IMR-90 (cell line): ENCODE data around the gene ITGA1. TPM values are rescaled to one million over a fixed set of nuclear protein-coding genes. Genes with fewer than 3 reads are reported as not detected.

ENCODE experiments used
- ATAC-seq: fragments of 200-7000 bp; cut with Tn5 transposase; 2 replicates; pipeline ENCODE4 v1.9.1; 2020; ENCODE audit warnings: low read depth, mild to moderate bottlenecking, moderate library complexity
- BruUV-seq: library from RNA; stranded (reverse); fragments of 400-500 nt; replicated peaks from 2 replicates; lab custom pipeline; 2021; lab: Mats Ljungman, UMichigan
- CTCF ChIA-PET: fragments of 300-600 bp; formaldehyde crosslinking; extraction: SDS; loops from one replicate; lab custom pipeline; 2021; ENCODE audit warnings: antibody characterized with exemption; lab: Yijun Ruan, JAX
- POLR2A ChIA-PET: fragments of 300-600 bp; sonication (Branson Sonifier 250); formaldehyde crosslinking; loops from one replicate; lab custom pipeline; 2022; ENCODE audit warnings: antibody characterized with exemption; ENCODE audit not compliant: unreplicated experiment; lab: Charles Lee
- DNase-seq: peaks from one replicate; pipeline ENCODE4 v3.0.0; 2013
- H2AFZ ChIP-seq: replicated peaks from 2 replicates; pipeline ENCODE3; 2013; ENCODE audit warnings: low read length, mild to moderate bottlenecking; ENCODE audit not compliant: poor library complexity
- H2AK5ac ChIP-seq: 2 replicates; pipeline ENCODE4 v1.6.1; 2013; ENCODE audit warnings: low read depth, low read length, inconsistent platforms
- H2AK9ac ChIP-seq: replicated peaks from 2 replicates; pipeline ENCODE3; 2013; ENCODE audit warnings: mild to moderate bottlenecking, low read depth, low read length, moderate library complexity; ENCODE audit not compliant: poor library complexity
- H2BK120ac ChIP-seq: 2 replicates; pipeline ENCODE4 v1.6.1; 2013; ENCODE audit warnings: low read depth, low read length, inconsistent platforms
- H2BK15ac ChIP-seq: 3 replicates; pipeline ENCODE4 v1.6.1; 2013; ENCODE audit warnings: low read depth, low read length, inconsistent platforms
- H2BK20ac ChIP-seq: 2 replicates; pipeline ENCODE4 v1.6.1; 2013; ENCODE audit warnings: low read depth, mild to moderate bottlenecking, inconsistent platforms, low read length, moderate library complexity
- H2BK5ac ChIP-seq: 2 replicates; pipeline ENCODE4 v1.6.1; 2013; ENCODE audit warnings: mild to moderate bottlenecking, low read depth, low read length, inconsistent platforms; ENCODE audit not compliant: poor library complexity, severe bottlenecking
- H3K14ac ChIP-seq: replicated peaks from 2 replicates; pipeline ENCODE4 v1.6.1; 2013; ENCODE audit warnings: low read depth, low read length, inconsistent platforms
- H3K18ac ChIP-seq: 2 replicates; pipeline ENCODE4 v1.6.1; 2013; ENCODE audit warnings: low read depth, low read length, control low read depth
- H3K23ac ChIP-seq: 2 replicates; pipeline ENCODE4 v1.6.1; 2013; ENCODE audit warnings: low read depth, low read length, inconsistent platforms
- H3K27ac ChIP-seq: 2 replicates; pipeline ENCODE4 v1.5.1; 2013; ENCODE audit warnings: mild to moderate bottlenecking, control low read depth, low read length; ENCODE audit not compliant: insufficient read depth
- H3K27me3 ChIP-seq: 2 replicates; pipeline ENCODE4 v1.6.1; 2013; ENCODE audit warnings: low read length; ENCODE audit not compliant: control insufficient read depth, insufficient read depth
- H3K36me3 ChIP-seq: 2 replicates; pipeline ENCODE4 v1.6.1; 2013; ENCODE audit warnings: low read length, mixed read lengths; ENCODE audit not compliant: control insufficient read depth, insufficient read depth
- H3K4ac ChIP-seq: 2 replicates; pipeline ENCODE4 v1.6.1; 2013; ENCODE audit warnings: low read depth, low read length, inconsistent platforms
- H3K4me1 ChIP-seq: 2 replicates; pipeline ENCODE4 v1.6.1; 2013; ENCODE audit warnings: low read length, mixed read lengths; ENCODE audit not compliant: control insufficient read depth, insufficient read depth
- H3K4me2 ChIP-seq: 2 replicates; pipeline ENCODE4 v1.6.1; 2013; ENCODE audit warnings: low read depth, mild to moderate bottlenecking, control low read depth, low read length, moderate library complexity
- H3K4me3 ChIP-seq: 2 replicates; pipeline ENCODE4 v1.5.1; 2013; ENCODE audit warnings: low read depth, mild to moderate bottlenecking, control low read depth, low read length, moderate library complexity; ENCODE audit not compliant: insufficient read depth
- H3K56ac ChIP-seq: 2 replicates; pipeline ENCODE4 v1.6.1; 2013; ENCODE audit warnings: low read length, inconsistent platforms; ENCODE audit not compliant: insufficient read depth; ENCODE audit errors: extremely low read depth
- H3K79me1 ChIP-seq, 2 experiments: 2 replicates each; pipeline ENCODE4 v1.6.1; 2013; ENCODE audit warnings: low read length in 2 of 2, inconsistent platforms in 1 of 2, low read depth in 1 of 2
- H3K9ac ChIP-seq: 2 replicates; pipeline ENCODE4 v1.6.1; 2013; ENCODE audit warnings: low read depth, low read length, control low read depth
- H3K9me1 ChIP-seq: 2 replicates; pipeline ENCODE4 v1.6.1; 2013; ENCODE audit warnings: low read length, inconsistent platforms; ENCODE audit not compliant: insufficient read depth
- H3K9me3 ChIP-seq: 2 replicates; pipeline ENCODE4 v1.6.1; 2013; ENCODE audit warnings: low read length; ENCODE audit not compliant: control insufficient read depth, insufficient read depth
- H4K20me1 ChIP-seq: 2 replicates; pipeline ENCODE4 v1.6.1; 2013; ENCODE audit warnings: low read length, inconsistent platforms; ENCODE audit not compliant: insufficient read depth
- H4K5ac ChIP-seq: 2 replicates; pipeline ENCODE4 v1.6.1; 2013; ENCODE audit warnings: mild to moderate bottlenecking, low read depth, low read length, control low read depth
- H4K8ac ChIP-seq, 2 experiments: 2 replicates each; pipeline ENCODE4 v1.6.1; 2013; ENCODE audit warnings: low read depth in 2 of 2, low read length in 2 of 2, control low read depth in 1 of 2, inconsistent platforms in 1 of 2
- H4K91ac ChIP-seq: 2 replicates; pipeline ENCODE4 v1.6.1; 2013; ENCODE audit warnings: low read depth, low read length, inconsistent platforms; ENCODE audit not compliant: insufficient read depth
- BHLHE40 ChIP-seq: fragments of 150-350 bp; IDR thresholded peaks from 2 replicates; pipeline ENCODE4 v1.6.1; 2016; ENCODE audit warnings: mild to moderate bottlenecking, low read depth, low read length
- CEBPB ChIP-seq: IDR thresholded peaks from 2 replicates; pipeline ENCODE4 v1.6.1; 2012; ENCODE audit warnings: low read depth, low read length, improper control_type of control experiment
- CHD1 ChIP-seq: IDR thresholded peaks from 2 replicates; pipeline ENCODE4 v1.6.1; 2012; ENCODE audit warnings: low read depth, low read length, improper control_type of control experiment
- CTCF ChIP-seq: conservative IDR thresholded peaks from 2 replicates; pipeline ENCODE4 v1.5.1; 2012; ENCODE audit warnings: mild to moderate bottlenecking, low read depth, low read length, improper control_type of control experiment
- ELK1 ChIP-seq: fragments of 150-350 bp; IDR thresholded peaks from 2 replicates; pipeline ENCODE4 v1.6.1; 2016; ENCODE audit warnings: low read depth, mild to moderate bottlenecking, low read length, moderate library complexity, borderline replicate concordance
- FOS ChIP-seq: fragments of 150-350 bp; IDR thresholded peaks from 2 replicates; pipeline ENCODE4 v1.6.1; 2016; ENCODE audit warnings: low read depth, low read length
- MAZ ChIP-seq: IDR thresholded peaks from 2 replicates; pipeline ENCODE4 v1.6.1; 2012; ENCODE audit warnings: low read depth, mild to moderate bottlenecking, low read length, improper control_type of control experiment, moderate library complexity, borderline replicate concordance
- MXI1 ChIP-seq: IDR thresholded peaks from 2 replicates; pipeline ENCODE4 v1.6.1; 2012; ENCODE audit warnings: low read depth, mild to moderate bottlenecking, low read length, moderate library complexity, borderline replicate concordance
- NFE2L2 ChIP-seq: fragments of 150-350 bp; IDR thresholded peaks from 2 replicates; pipeline ENCODE4 v1.6.1; 2016; ENCODE audit warnings: low read depth, mild to moderate bottlenecking, low read length
- POLR2A ChIP-seq: IDR thresholded peaks from 2 replicates; pipeline ENCODE4 v1.6.1; 2012; ENCODE audit warnings: mild to moderate bottlenecking, low read depth, low read length
- RAD21 ChIP-seq: IDR thresholded peaks from 2 replicates; pipeline ENCODE4 v1.6.1; 2012; ENCODE audit warnings: low read length, improper control_type of control experiment
- RCOR1 ChIP-seq: IDR thresholded peaks from 2 replicates; pipeline ENCODE4 v1.6.1; 2012; ENCODE audit warnings: mild to moderate bottlenecking, low read length, improper control_type of control experiment; ENCODE audit not compliant: insufficient replicate concordance
- RFX5 ChIP-seq: IDR thresholded peaks from 2 replicates; pipeline ENCODE4 v1.8.0; 2012; ENCODE audit warnings: low read depth, mild to moderate bottlenecking, low read length, moderate library complexity
- USF2 ChIP-seq: fragments of 150-350 bp; IDR thresholded peaks from 2 replicates; pipeline ENCODE4 v1.6.1; 2017; ENCODE audit warnings: mild to moderate bottlenecking, antibody characterized with exemption, low read length, low read depth
- WGBS, 2 experiments: methylation state at CpG; one replicate each; pipeline versions ENCODE4 v1.1.5 to v1.1.7; 2013; ENCODE audit warnings: missing lambda C conversion rate in 2 of 2; ENCODE audit not compliant: insufficient read length in 1 of 2; ENCODE audit errors: extremely low coverage in 2 of 2; 5-methylcytosine and 5-hydroxymethylcytosine counted together
- dilution Hi-C: fragments of 300-500 bp; cut with HindIII; formaldehyde crosslinking; loops from one replicate; pipeline ENCODE4 v1.14.3; 2018; ENCODE audit warnings: low sequenced_read_pairs; ENCODE audit not compliant: unreplicated experiment
- in situ Hi-C: fragments of 300-500 bp; cut with MboI; formaldehyde crosslinking; loops from 3 replicates; pipeline ENCODE4 v1.14.3; 2019; ENCODE audit warnings: low sequenced_read_pairs, inconsistent platforms, mixed read lengths
- intact Hi-C: fragments of 100-400 bp; cut with micrococcal nuclease; formaldehyde crosslinking; loops from 2 replicates; pipeline ENCODE4 v1.10.0; 2022
- polyA plus RNA-seq, 3 experiments: library from polyadenylated mRNA; depleted of rRNA; stranded (reverse); fragments of >200 nt; gene quantifications; 2 replicates each; pipeline ENCODE4 v1.2.3, GENCODE V29; 2012; ENCODE audit warnings: low replicate concordance in 1 of 3
- total RNA-seq: library from RNA; depleted of rRNA; stranded (reverse); fragments of >200 nt; gene quantifications from 2 replicates; pipeline ENCODE4 v1.2.3, GENCODE V29; 2012

The ITGA1 gene
- total and polyA plus RNA-seq, 2 of the 4 experiments (the other 2 are of a cell fraction), result 22.3 to 95.2 TPM

GRCh38 chr5:52786949-52787599, 642 bp upstream of the ITGA1 start:
- Histone ChIP-seq H2BK15ac (peak overlapping the region; percentile 59; the same call in 2 of the 3 replicates), H3K56ac (peak overlapping the region; percentile 87), H2BK5ac (peak overlapping the region; percentile 72), H3K23ac (peak overlapping the region; percentile 19; the same call in 1 of the 2 replicates), H3K4me1 (peaks cover 12% of the 10 kb centered on the region), H3K4ac (peak overlapping the region; percentile 82), H2AK9ac (no peak overlapping the region), H3K9me3 (no peaks in the 10 kb centered on the region), H3K9me1 (peaks cover 3% of the 10 kb centered on the region), H3K27ac (peak overlapping the region; percentile 87), H2BK120ac (peak overlapping the region; percentile 82), H3K18ac (peak overlapping the region; percentile 53), H2AFZ (no peak overlapping the region), H4K5ac (peak overlapping the region; percentile 32), H4K8ac (peak overlapping the region; percentile 7 to 71; a peak in 3 of 4 replicates), H3K27me3 (no peaks in the 10 kb centered on the region), H2BK20ac (peak overlapping the region; percentile 60), H3K14ac (peak overlapping the region; percentile 57), H3K79me1 (peaks cover 0 to 25% of the 10 kb centered on the region in 2 experiments; a peak in 2 of 4 replicates), H4K91ac (peak overlapping the region; percentile 74), H3K9ac (peak overlapping the region; percentile 97), H4K20me1 (0 out of 2 replicates have a peak, but pooled peaks cover 5% of the 10 kb centered on the region), H3K36me3 (peaks cover 1% of the 10 kb centered on the region; the same call in 1 of the 2 replicates), H2AK5ac (peak overlapping the region; percentile 69), H3K4me3 (peak overlapping the region; percentile 61), H3K4me2 (peak overlapping the region; percentile 74)
- intact Hi-C loops (loop anchor here (1.0 to 5.0 kb wide), 3 partner anchors 40 to 128 kb away; no protein-coding TSS in a partner anchor), dilution Hi-C loops (no loop called here), in situ Hi-C loops (no loop called here)
- ChIA-PET POLR2A (no interaction called here), CTCF (interaction anchor here (0.5 to 1.5 kb wide), 5 partner anchors 13 to 150 kb away, joined by 3 to 4 read pairs (median 3); no protein-coding TSS in a partner anchor)
- ATAC-seq (peak; percentile 0; the same call in 1 of the 2 replicates), DNase-seq (peak; percentile 31)
- BruUV-seq, result no TSS peak
- WGBS, 2 experiments, result 3% methylated on average over 5 of the region's 11 CpGs; no CpG with 5 or more reads in 1 of the 2 experiments
- TF ChIP-seq MXI1, result no peak
- no peak for TF ChIP-seq FOS
- TF ChIP-seq CHD1, result no peak
- peak; percentile 35 for TF ChIP-seq RAD21
- TF ChIP-seq CTCF, result 0 out of 2 replicates have a peak, but pooled peaks have one; percentile 26
- no peak for TF ChIP-seq POLR2A
- no peak for TF ChIP-seq ELK1
- TF ChIP-seq RFX5, result no peak
- no peak for TF ChIP-seq USF2
- no peak for TF ChIP-seq CEBPB
- no peak for TF ChIP-seq BHLHE40
- TF ChIP-seq RCOR1, result no peak
- TF ChIP-seq NFE2L2, result no peak
- no peak for TF ChIP-seq MAZ
